ENCODE results near the gene CHRM1. TPM values are rescaled to one million over a fixed set of nuclear protein-coding genes. Genes with fewer than 3 reads are reported as not detected.
"Not testable (repeated sequence)": the region's sequence is repeated elsewhere in the genome, so short reads cannot be mapped to it uniquely, and the experiment has no call there.

CHRM1 gene
- total and polyA plus RNA-seq, 9 donors: 0.04 to 0.87 (median 0.15) TPM; not detected in 3

- Histone ChIP-seq H3K36me3 (ENCODE audit: control insufficient read depth, insufficient read depth, low read length) (no peaks in the 10 kb centered on the region), H3K27ac (ENCODE audit: low read length) (no peak overlapping the region), H3K4me3 (ENCODE audit: low read length) (no peak overlapping the region), H3K27me3 (ENCODE audit: control insufficient read depth, insufficient read depth, low read length) (no peaks in the 10 kb centered on the region), H3K4me1 (ENCODE audit: control insufficient read depth, insufficient read depth, low read length) (no peaks in the 10 kb centered on the region), H3K9me3 (replicated peaks; ENCODE audit: control insufficient read depth, low read depth, low read length) (peaks cover 3% of the 10 kb centered on the region)
- no peak for DNase-seq
- WGBS (ENCODE audit: insufficient coverage): 72% methylated on average over 4 of the region's 7 CpGs
Measured at GRCh38 chr11:62948765-62949320, 27.7 kb upstream of the CHRM1 start.

GRCh38 chr11:62945538-62945937, 24.4 kb upstream of the CHRM1 start:
- no CpG with 5 or more reads among the region's 10 CpGs for WGBS (ENCODE audit: insufficient coverage)
- H3K4me3 ChIP-seq (ENCODE audit: low read length); H3K36me3 ChIP-seq (ENCODE audit: control insufficient read depth, insufficient read depth, low read length); DNase-seq; H3K27ac ChIP-seq (ENCODE audit: low read length); H3K27me3 ChIP-seq (ENCODE audit: control insufficient read depth, insufficient read depth, low read length); H3K9me3 ChIP-seq (replicated peaks; ENCODE audit: control insufficient read depth, low read depth, low read length); H3K4me1 ChIP-seq (ENCODE audit: control insufficient read depth, insufficient read depth, low read length): not testable (repeated sequence)

- not testable (repeated sequence) for H3K9me3 ChIP-seq (replicated peaks; ENCODE audit: control insufficient read depth, low read depth, low read length); H3K27me3 ChIP-seq (ENCODE audit: control insufficient read depth, insufficient read depth, low read length)
Measured at GRCh38 chr11:62937528-62937927, 16.4 kb upstream of the CHRM1 start.

GRCh38 chr11:62934496-62934785, 13.3 kb upstream of the CHRM1 start:
- no CpG with 5 or more reads among the region's 1 CpG for WGBS (ENCODE audit: insufficient coverage)
- no peaks in the 10 kb centered on the region for H3K36me3 ChIP-seq (ENCODE audit: control insufficient read depth, insufficient read depth, low read length)
- no peak overlapping the region for H3K4me3 ChIP-seq (ENCODE audit: low read length)
- H3K4me1 ChIP-seq (ENCODE audit: control insufficient read depth, insufficient read depth, low read length): peaks cover 23% of the 10 kb centered on the region
- H3K27ac ChIP-seq (ENCODE audit: low read length): no peak overlapping the region
- no peak for DNase-seq
- peaks cover 4% of the 10 kb centered on the region for H3K27me3 ChIP-seq (ENCODE audit: control insufficient read depth, insufficient read depth, low read length)
- H3K9me3 ChIP-seq (replicated peaks; ENCODE audit: control insufficient read depth, low read depth, low read length): no peaks in the 10 kb centered on the region

More at GRCh38 chr11:62937528-62937927, 16.4 kb upstream of the CHRM1 start:
- WGBS (ENCODE audit: insufficient coverage): 68% methylated on average over 1 of the region's 2 CpGs
- H3K4me3 ChIP-seq (ENCODE audit: low read length); H3K4me1 ChIP-seq (ENCODE audit: control insufficient read depth, insufficient read depth, low read length); H3K36me3 ChIP-seq (ENCODE audit: control insufficient read depth, insufficient read depth, low read length); DNase-seq; H3K27ac ChIP-seq (ENCODE audit: low read length): not testable (repeated sequence)

- H3K9me3 ChIP-seq (replicated peaks; ENCODE audit: control insufficient read depth, low read depth, low read length): no peaks in the 10 kb centered on the region
- no peak overlapping the region for H3K4me3 ChIP-seq (ENCODE audit: low read length)
- peaks cover 4% of the 10 kb centered on the region for H3K27me3 ChIP-seq (ENCODE audit: control insufficient read depth, insufficient read depth, low read length)
- H3K27ac ChIP-seq (ENCODE audit: low read length): no peak overlapping the region
- H3K36me3 ChIP-seq (ENCODE audit: control insufficient read depth, insufficient read depth, low read length): no peaks in the 10 kb centered on the region
- H3K4me1 ChIP-seq (ENCODE audit: control insufficient read depth, insufficient read depth, low read length): peaks cover 27% of the 10 kb centered on the region
- no peak for DNase-seq
- WGBS (ENCODE audit: insufficient coverage): 65% methylated on average over 3 of the region's 5 CpGs
Measured at GRCh38 chr11:62933750-62934495, 12.8 kb upstream of the CHRM1 start.

GRCh38 chr11:62933285-62933684, 12.1 kb upstream of the CHRM1 start:
- Histone ChIP-seq H3K4me3 (ENCODE audit: low read length) (no peak overlapping the region), H3K27me3 (ENCODE audit: control insufficient read depth, insufficient read depth, low read length) (peaks cover 10% of the 10 kb centered on the region), H3K27ac (ENCODE audit: low read length) (no peak overlapping the region), H3K36me3 (ENCODE audit: control insufficient read depth, insufficient read depth, low read length) (no peaks in the 10 kb centered on the region), H3K9me3 (replicated peaks; ENCODE audit: control insufficient read depth, low read depth, low read length) (no peaks in the 10 kb centered on the region), H3K4me1 (ENCODE audit: control insufficient read depth, insufficient read depth, low read length) (peaks cover 30% of the 10 kb centered on the region)
- no peak for DNase-seq
- WGBS (ENCODE audit: insufficient coverage): 76% methylated on average over 12 of the region's 13 CpGs

- no peak overlapping the region for H3K4me3 ChIP-seq (ENCODE audit: low read length)
- no peaks in the 10 kb centered on the region for H3K36me3 ChIP-seq (ENCODE audit: control insufficient read depth, insufficient read depth, low read length)
- no peak overlapping the region for H3K27ac ChIP-seq (ENCODE audit: low read length)
- peaks cover 22% of the 10 kb centered on the region for H3K27me3 ChIP-seq (ENCODE audit: control insufficient read depth, insufficient read depth, low read length)
- peaks cover 40% of the 10 kb centered on the region for H3K4me1 ChIP-seq (ENCODE audit: control insufficient read depth, insufficient read depth, low read length)
- no peaks in the 10 kb centered on the region for H3K9me3 ChIP-seq (replicated peaks; ENCODE audit: control insufficient read depth, low read depth, low read length)
- 29% methylated on average over 5 of the region's 8 CpGs for WGBS (ENCODE audit: insufficient coverage)
- DNase-seq: peak; percentile 49
Measured at GRCh38 chr11:62931499-62932278, 10.5 kb upstream of the CHRM1 start.

- H3K4me1 ChIP-seq (ENCODE audit: control insufficient read depth, insufficient read depth, low read length): peaks cover 50% of the 10 kb centered on the region
- H3K27me3 ChIP-seq (ENCODE audit: control insufficient read depth, insufficient read depth, low read length): peaks cover 32% of the 10 kb centered on the region
- H3K36me3 ChIP-seq (ENCODE audit: control insufficient read depth, insufficient read depth, low read length): no peaks in the 10 kb centered on the region
- whole genome bisulfite sequencing (ENCODE audit: insufficient coverage): 20% methylated on average over 1 of the region's 1 CpG
- H3K4me3 ChIP-seq (ENCODE audit: low read length): no peak overlapping the region
- H3K9me3 ChIP-seq (replicated peaks; ENCODE audit: control insufficient read depth, low read depth, low read length): no peaks in the 10 kb centered on the region
- peak overlapping the region; percentile 35 for H3K27ac ChIP-seq (ENCODE audit: low read length)
- DNase-seq: peak; percentile 61
Measured at GRCh38 chr11:62930666-62931065, 9.5 kb upstream of the CHRM1 start.

- 67% methylated on average over 1 of the region's 4 CpGs for WGBS (ENCODE audit: insufficient coverage)
Measured at GRCh38 chr11:62930157-62930556, 9.0 kb upstream of the CHRM1 start.

GRCh38 chr11:62928011-62928410, 6.8 kb upstream of the CHRM1 start:
- WGBS (ENCODE audit: insufficient coverage): 23% methylated on average over 9 of the region's 13 CpGs
- no peaks in the 10 kb centered on the region for H3K9me3 ChIP-seq (replicated peaks; ENCODE audit: control insufficient read depth, low read depth, low read length)
- H3K27ac ChIP-seq (ENCODE audit: low read length): no peak overlapping the region
- no peaks in the 10 kb centered on the region for H3K36me3 ChIP-seq (ENCODE audit: control insufficient read depth, insufficient read depth, low read length)
- no peak overlapping the region for H3K4me3 ChIP-seq (ENCODE audit: low read length)
- DNase-seq: no peak
- H3K4me1 ChIP-seq (ENCODE audit: control insufficient read depth, insufficient read depth, low read length): peaks cover 67% of the 10 kb centered on the region
- peaks cover 59% of the 10 kb centered on the region for H3K27me3 ChIP-seq (ENCODE audit: control insufficient read depth, insufficient read depth, low read length)

More at GRCh38 chr11:62930157-62930556, 9.0 kb upstream of the CHRM1 start:
- DNase-seq: peak; percentile 90
- Histone ChIP-seq H3K27me3 (ENCODE audit: control insufficient read depth, insufficient read depth, low read length) (peaks cover 37% of the 10 kb centered on the region), H3K4me1 (ENCODE audit: control insufficient read depth, insufficient read depth, low read length) (peaks cover 55% of the 10 kb centered on the region), H3K9me3 (replicated peaks; ENCODE audit: control insufficient read depth, low read depth, low read length) (no peaks in the 10 kb centered on the region), H3K27ac (ENCODE audit: low read length) (peak overlapping the region; percentile 35), H3K36me3 (ENCODE audit: control insufficient read depth, insufficient read depth, low read length) (no peaks in the 10 kb centered on the region), H3K4me3 (ENCODE audit: low read length) (no peak overlapping the region)
